MM.1S (cell line): ENCODE data around the gene ATXN1.

Experiments
- DNase-seq: peaks from one replicate; pipeline ENCODE4 v3.0.0-alpha.2; 2015
- H2AFZ ChIP-seq: fragments of 300-600 bp; sonication (generic); 2 replicates; pipeline ENCODE4 v1.6.0; 2016; ENCODE audit warnings: antibody characterized with exemption, low read length
- H3F3A ChIP-seq: fragments of 300-600 bp; sonication (generic); 2 replicates; pipeline ENCODE4 v1.6.1; 2016; ENCODE audit warnings: mild to moderate bottlenecking, antibody characterized with exemption, low read length, moderate library complexity, mixed read lengths; ENCODE audit not compliant: insufficient read depth
- H3K27ac ChIP-seq: fragments of 300-600 bp; sonication (generic); 2 replicates; pipeline ENCODE4 v1.5.1; 2016; ENCODE audit warnings: mild to moderate bottlenecking, low read length
- H3K27me3 ChIP-seq: fragments of 300-600 bp; sonication (generic); replicated peaks from 2 replicates; pipeline ENCODE4 v1.6.0; 2016; ENCODE audit warnings: low read length; ENCODE audit not compliant: insufficient read depth
- H3K36me3 ChIP-seq: fragments of 300-600 bp; sonication (generic); replicated peaks from 2 replicates; pipeline ENCODE4 v1.6.1; 2016; ENCODE audit warnings: mild to moderate bottlenecking, low read length, mixed read lengths; ENCODE audit not compliant: insufficient read depth
- H3K4me1 ChIP-seq: fragments of 300-600 bp; sonication (generic); 2 replicates; pipeline ENCODE4 v1.6.1; 2016; ENCODE audit warnings: low read length, mixed read lengths
- H3K4me2 ChIP-seq: fragments of 300-600 bp; sonication (generic); 2 replicates; pipeline ENCODE4 v1.6.0; 2016; ENCODE audit warnings: low read depth, low read length
- H3K4me3 ChIP-seq: fragments of 300-600 bp; sonication (generic); 2 replicates; pipeline ENCODE4 v1.5.1; 2016; ENCODE audit warnings: low read length, mixed read lengths
- H3K79me2 ChIP-seq: fragments of 300-600 bp; sonication (generic); 2 replicates; pipeline ENCODE4 v1.6.1; 2016; ENCODE audit warnings: mixed run types, low read length, mixed read lengths
- H3K9ac ChIP-seq: fragments of 300-600 bp; sonication (generic); 2 replicates; pipeline ENCODE4 v1.6.1; 2016; ENCODE audit warnings: low read length, mixed read lengths
- H3K9me2 ChIP-seq: fragments of 300-600 bp; sonication (generic); replicated peaks from 2 replicates; pipeline ENCODE4 v1.6.1; 2016; ENCODE audit warnings: mild to moderate bottlenecking, low read length, mixed read lengths; ENCODE audit not compliant: insufficient read depth
- H3K9me3 ChIP-seq: fragments of 300-600 bp; sonication (generic); replicated peaks from 2 replicates; pipeline ENCODE4 v1.6.1; 2016; ENCODE audit warnings: mild to moderate bottlenecking, low read length, mixed read lengths; ENCODE audit not compliant: insufficient read depth
- H4K20me1 ChIP-seq: fragments of 300-600 bp; sonication (generic); 2 replicates; pipeline ENCODE4 v1.6.1; 2016; ENCODE audit warnings: mild to moderate bottlenecking, low read length, moderate library complexity, mixed read lengths; ENCODE audit not compliant: insufficient read depth
- EZH2 ChIP-seq: fragments of 300-600 bp; sonication (generic); optimal IDR thresholded peaks from 2 replicates; pipeline ENCODE3; 2017; ENCODE audit warnings: low read depth, mild to moderate bottlenecking, antibody characterized with exemption, low read length, mixed read lengths
- EZH2phosphoT487 ChIP-seq: fragments of 300-600 bp; sonication (generic); IDR thresholded peaks from 2 replicates; pipeline ENCODE4 v1.6.1; 2018; ENCODE audit warnings: antibody characterized with exemption, low read length
- TF ChIP-seq, protein P1 (sequence below): fragments of 300-600 bp; sonication (generic); IDR thresholded peaks from 2 replicates; pipeline ENCODE4 v1.5.1; 2016; ENCODE audit warnings: antibody characterized with exemption, low read length, mixed read lengths

ATXN1 gene

DNA sequence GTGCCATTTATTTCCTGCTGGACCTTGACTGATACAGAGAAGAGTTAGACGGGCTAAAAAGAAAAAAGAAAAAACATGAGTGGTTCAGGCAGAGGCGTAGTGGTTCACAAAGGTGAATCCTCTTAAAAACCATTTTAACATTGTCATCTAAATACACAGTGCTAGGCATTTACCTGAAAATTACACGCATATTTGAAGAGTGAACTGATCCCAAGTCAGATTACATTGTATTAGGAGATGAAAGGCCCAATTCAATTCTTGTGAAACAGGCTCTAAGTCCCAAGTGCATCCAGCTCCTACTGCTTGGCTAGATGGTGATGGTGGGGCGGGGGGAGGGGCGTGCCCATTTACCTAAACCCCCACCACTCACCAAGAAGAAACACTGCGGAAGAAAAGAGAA lies 46.7 kb upstream of the ATXN1 start:
- H4K20me1 ChIP-seq, result no peaks in the 10 kb centered on the region
- no peaks in the 10 kb centered on the region for H3K9me2 ChIP-seq
- no peak overlapping the region for H3K9ac ChIP-seq
- H3K36me3 ChIP-seq, result no peaks in the 10 kb centered on the region
- H3K27me3 ChIP-seq, result no peaks in the 10 kb centered on the region
- TF ChIP-seq, protein P1, sequence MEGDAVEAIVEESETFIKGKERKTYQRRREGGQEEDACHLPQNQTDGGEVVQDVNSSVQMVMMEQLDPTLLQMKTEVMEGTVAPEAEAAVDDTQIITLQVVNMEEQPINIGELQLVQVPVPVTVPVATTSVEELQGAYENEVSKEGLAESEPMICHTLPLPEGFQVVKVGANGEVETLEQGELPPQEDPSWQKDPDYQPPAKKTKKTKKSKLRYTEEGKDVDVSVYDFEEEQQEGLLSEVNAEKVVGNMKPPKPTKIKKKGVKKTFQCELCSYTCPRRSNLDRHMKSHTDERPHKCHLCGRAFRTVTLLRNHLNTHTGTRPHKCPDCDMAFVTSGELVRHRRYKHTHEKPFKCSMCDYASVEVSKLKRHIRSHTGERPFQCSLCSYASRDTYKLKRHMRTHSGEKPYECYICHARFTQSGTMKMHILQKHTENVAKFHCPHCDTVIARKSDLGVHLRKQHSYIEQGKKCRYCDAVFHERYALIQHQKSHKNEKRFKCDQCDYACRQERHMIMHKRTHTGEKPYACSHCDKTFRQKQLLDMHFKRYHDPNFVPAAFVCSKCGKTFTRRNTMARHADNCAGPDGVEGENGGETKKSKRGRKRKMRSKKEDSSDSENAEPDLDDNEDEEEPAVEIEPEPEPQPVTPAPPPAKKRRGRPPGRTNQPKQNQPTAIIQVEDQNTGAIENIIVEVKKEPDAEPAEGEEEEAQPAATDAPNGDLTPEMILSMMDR, result no peak
- H3K4me3 ChIP-seq, result no peak overlapping the region
- no peaks in the 10 kb centered on the region for H3F3A ChIP-seq
- H3K4me2 ChIP-seq, result no peak overlapping the region
- H2AFZ ChIP-seq, result no peak overlapping the region
- no peaks in the 10 kb centered on the region for H3K79me2 ChIP-seq
- no peak for DNase-seq
- H3K27ac ChIP-seq, result no peak overlapping the region
- 0 out of 2 replicates have a peak, but pooled peaks cover 4% of the 10 kb centered on the region for H3K9me3 ChIP-seq
- peaks cover 6% of the 10 kb centered on the region; the same call in 1 of the 2 replicates for H3K4me1 ChIP-seq

DNA sequence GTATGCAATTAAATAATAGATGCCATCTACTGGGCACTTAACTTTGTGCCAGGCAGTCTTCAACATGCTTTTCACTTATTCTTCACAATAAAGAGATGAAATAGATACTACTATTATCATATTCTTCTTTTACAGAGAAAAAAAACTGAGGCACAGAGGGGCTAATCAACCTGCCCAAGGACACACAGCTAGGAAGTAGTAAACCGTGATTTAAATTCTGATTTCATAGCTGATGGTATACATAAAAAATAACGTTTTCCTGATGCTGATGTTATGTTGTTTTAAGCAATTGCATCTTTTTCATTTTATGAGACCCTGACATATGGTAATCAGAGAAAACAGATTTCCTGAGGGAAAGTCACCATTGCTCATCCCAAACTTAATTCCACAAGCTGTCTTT lies 45.1 kb upstream of the ATXN1 start:
- DNase-seq, result no peak
- no peaks in the 10 kb centered on the region for H3F3A ChIP-seq
- no peaks in the 10 kb centered on the region for H3K79me2 ChIP-seq
- no peak overlapping the region for H3K27ac ChIP-seq
- no peak overlapping the region for H3K9ac ChIP-seq
- no peaks in the 10 kb centered on the region for H3K9me2 ChIP-seq
- H3K36me3 ChIP-seq, result no peaks in the 10 kb centered on the region
- no peaks in the 10 kb centered on the region for H3K9me3 ChIP-seq
- no peak overlapping the region for H3K4me3 ChIP-seq
- H3K27me3 ChIP-seq, result no peaks in the 10 kb centered on the region
- H2AFZ ChIP-seq, result no peak overlapping the region
- peaks cover 6% of the 10 kb centered on the region; the same call in 1 of the 2 replicates for H3K4me1 ChIP-seq
- no peak overlapping the region for H3K4me2 ChIP-seq
- TF ChIP-seq EZH2phosphoT487 (no peak), EZH2 (no peak)
- TF ChIP-seq, protein P1, result no peak
- no peaks in the 10 kb centered on the region for H4K20me1 ChIP-seq

DNA sequence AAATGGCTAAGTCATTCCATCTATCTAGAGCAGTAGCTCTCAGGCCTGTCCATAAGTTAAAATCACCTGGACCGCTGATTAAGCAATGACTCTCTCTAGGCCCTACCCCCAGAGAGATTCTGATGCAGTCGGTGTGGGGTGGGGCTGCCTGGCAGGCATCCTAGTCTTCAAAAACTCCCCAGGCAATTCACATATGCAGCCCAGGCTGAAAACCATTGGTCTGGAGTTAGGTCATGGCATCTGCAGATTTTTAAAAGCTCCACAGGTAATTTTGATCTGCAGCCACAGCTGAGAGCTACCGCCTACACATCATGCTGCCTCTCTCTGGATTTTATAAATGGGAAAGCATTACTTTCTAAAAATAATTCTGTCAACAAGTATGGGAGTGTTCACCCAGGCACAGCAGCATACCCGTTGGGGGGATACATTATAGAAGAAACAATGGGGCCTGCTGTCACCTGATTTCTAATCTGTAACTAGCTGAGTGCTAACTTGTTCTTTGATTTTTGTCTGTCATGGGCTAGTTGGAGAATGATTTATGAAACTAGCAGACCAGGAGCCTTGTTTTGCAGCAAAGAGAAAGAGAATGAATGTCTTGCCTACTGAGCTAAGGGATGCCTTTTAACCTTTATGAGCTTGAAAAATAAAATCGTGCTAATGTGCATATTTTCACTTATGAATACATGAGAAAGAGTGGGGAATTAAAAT lies 44.1 kb upstream of the ATXN1 start:
- Histone ChIP-seq H3F3A (no peaks in the 10 kb centered on the region), H3K36me3 (no peaks in the 10 kb centered on the region), H3K27me3 (no peaks in the 10 kb centered on the region), H3K4me1 (peaks cover 5% of the 10 kb centered on the region; the same call in 1 of the 2 replicates), H3K9ac (no peak overlapping the region), H3K9me3 (no peaks in the 10 kb centered on the region), H3K79me2 (no peaks in the 10 kb centered on the region), H3K4me3 (no peak overlapping the region), H3K4me2 (no peak overlapping the region), H3K9me2 (no peaks in the 10 kb centered on the region), H4K20me1 (no peaks in the 10 kb centered on the region), H3K27ac (no peak overlapping the region), H2AFZ (no peak overlapping the region)
- TF ChIP-seq, protein P1, result no peak
- TF ChIP-seq EZH2 (no peak), EZH2phosphoT487 (no peak)
- DNase-seq, result no peak
